GM08714 (cell line): Measurements from ENCODE around the gene CYP17A1.
"Not testable (repeated sequence)": the region's sequence is repeated elsewhere in the genome, so short reads cannot be mapped to it uniquely, and the experiment has no call there.

Source experiments
- H3K4me3 ChIP-seq: fragments of 200-500 bp; sonication (Bioruptor generic); 2 replicates; pipeline ENCODE4 v1.5.1; 2014; ENCODE audit warnings: mild to moderate bottlenecking, low read length, inconsistent platforms
- ZNF274 ChIP-seq: IDR thresholded peaks from 2 replicates; pipeline ENCODE4 v1.6.1; 2012; ENCODE audit warnings: mild to moderate bottlenecking, low read depth, low read length

The CYP17A1 gene

GRCh38 chr10:102837230-102837721 lies at the start of gene CYP17A1:
Gene CYP17A1, minus strand, starts transcription at chr10:102837413. Its CDS starts 52 bp downstream, at chr10:102837361.
- no peak for TF ChIP-seq ZNF274

GRCh38 chr10:102880256-102880655 lies 43.0 kb upstream of the CYP17A1 start:
- no peak overlapping the region for H3K4me3 ChIP-seq
- TF ChIP-seq ZNF274 = no peak

More at GRCh38 chr10:102837230-102837721, at the start of gene CYP17A1:
- H3K4me3 ChIP-seq = no peak within 1 kb of the TSS

GRCh38 chr10:102878629-102879028 lies 41.4 kb upstream of the CYP17A1 start:
- no peak for TF ChIP-seq ZNF274
- no peak overlapping the region for H3K4me3 ChIP-seq

GRCh38 chr10:102876747-102877153 lies 39.5 kb upstream of the CYP17A1 start:
- no peak overlapping the region for H3K4me3 ChIP-seq
- no peak for TF ChIP-seq ZNF274

- H3K4me3 ChIP-seq = no peak overlapping the region
- no peak for TF ChIP-seq ZNF274
These were observed 35.0 kb upstream of the CYP17A1 start for GRCh38 chr10:102872163-102872562.

GRCh38 chr10:102870221-102870620 lies 33.0 kb upstream of the CYP17A1 start:
- no peak for TF ChIP-seq ZNF274
- H3K4me3 ChIP-seq = no peak overlapping the region; the same call in 1 of the 2 replicates

GRCh38 chr10:102869258-102870198 lies 32.3 kb upstream of the CYP17A1 start, which contains the start of gene AS3MT:
Gene AS3MT, plus strand, starts transcription at chr10:102869470. Its CDS starts 123 bp downstream, at chr10:102869593.
- peak within 1 kb of the TSS; percentile 65; the same call in 1 of the 2 replicates for H3K4me3 ChIP-seq
- no peak for TF ChIP-seq ZNF274

GRCh38 chr10:102868911-102869257 lies 31.7 kb upstream of the CYP17A1 start:
- no peak for TF ChIP-seq ZNF274
- peak overlapping the region; percentile 65; the same call in 1 of the 2 replicates for H3K4me3 ChIP-seq

GRCh38 chr10:102865620-102866019 lies 28.4 kb upstream of the CYP17A1 start:
- no peak for TF ChIP-seq ZNF274
- no peak overlapping the region for H3K4me3 ChIP-seq

- no peak for TF ChIP-seq ZNF274
These were observed 26.4 kb upstream of the CYP17A1 start for GRCh38 chr10:102863660-102864059.

GRCh38 chr10:102859911-102860310 lies 22.7 kb upstream of the CYP17A1 start:
- no peak for TF ChIP-seq ZNF274

More at GRCh38 chr10:102863660-102864059, 26.4 kb upstream of the CYP17A1 start:
- no peak overlapping the region for H3K4me3 ChIP-seq

GRCh38 chr10:102856758-102857424 lies 19.7 kb upstream of the CYP17A1 start:
- no peak for TF ChIP-seq ZNF274
- H3K4me3 ChIP-seq = no peak overlapping the region

More at GRCh38 chr10:102859911-102860310, 22.7 kb upstream of the CYP17A1 start:
- no peak overlapping the region for H3K4me3 ChIP-seq

GRCh38 chr10:102855731-102856436 lies 18.7 kb upstream of the CYP17A1 start:
- H3K4me3 ChIP-seq = not testable (repeated sequence)

- H3K4me3 ChIP-seq = not testable (repeated sequence)
These were observed 16.0 kb upstream of the CYP17A1 start for GRCh38 chr10:102853237-102853636.
